Uterus (tissue), 4 donors: Measurements from ENCODE around the gene GALNT18. TPM values are rescaled to one million over a fixed set of nuclear protein-coding genes. Genes with fewer than 3 reads are reported as not detected.

ENCODE experiments used
- DNase-seq, 2 donors: peaks; one replicate each; pipeline ENCODE4 v3.0.0-alpha.2; 2019 to 2020
- H3K27ac ChIP-seq, 2 donors: fragments of 200-600 bp; sonication (generic); 1 replicate in 1 of 2; 2 replicates in 1 of 2; pipeline ENCODE4 v1.5.1; 2016 to 2018
- H3K27me3 ChIP-seq, 2 donors: fragments of 200-600 bp; sonication (generic); one replicate each; pipeline ENCODE4 v1.5.1; 2018 to 2019; ENCODE audit warnings: control low read depth in 1 of 2
- H3K36me3 ChIP-seq, 2 donors: fragments of 200-600 bp; sonication (generic); one replicate each; pipeline ENCODE4 v1.5.1; 2019; ENCODE audit warnings: control low read depth in 1 of 2
- H3K4me1 ChIP-seq, 2 donors: fragments of 200-600 bp; sonication (generic); one replicate each; pipeline ENCODE4 v1.5.1; 2018 to 2019; ENCODE audit warnings: control low read depth in 1 of 2
- H3K4me3 ChIP-seq, 2 donors: fragments of 200-600 bp; sonication (generic); 1 replicate in 1 of 2; 2 replicates in 1 of 2; pipeline ENCODE4 v1.5.1; 2018 to 2019; ENCODE audit warnings: mild to moderate bottlenecking in 1 of 2
- H3K9me3 ChIP-seq, 2 donors: fragments of 200-600 bp; sonication (generic); one replicate each; pipeline ENCODE4 v1.5.1; 2019; ENCODE audit warnings: control low read depth in 1 of 2
- POLR2A ChIP-seq, 2 donors: fragments of 450-650 bp; IDR thresholded peaks; one replicate each; pipeline ENCODE4 v1.6.1; 2016; ENCODE audit warnings: antibody characterized with exemption in 2 of 2, mild to moderate bottlenecking in 1 of 2, moderate library complexity in 1 of 2
- intact Hi-C: fragments of 100-400 bp; cut with DNase I; formaldehyde crosslinking; loops from one replicate; pipeline ENCODE4 v1.15.1; 2023; ENCODE audit warnings: low total_unique reads
- total RNA-seq, 4 donors: library from RNA; depleted of rRNA in 3 of 4; stranded (reverse); fragments of >200 nt in 3 of 4; gene quantifications; one replicate each; pipeline versions ENCODE4 v1.1.0 to v1.2.4, GENCODE V29; 2014 to 2023
- TF ChIP-seq, protein P1 (sequence below), 4 experiments: fragments of 200-600 bp in 2 of 4; fragments of 450-650 bp in 2 of 4; sonication (generic) in 2 of 4; IDR thresholded peaks; one replicate each; pipeline ENCODE4 v1.5.1; 2016 to 2019; ENCODE audit warnings: antibody characterized with exemption in 4 of 4, mild to moderate bottlenecking in 2 of 4, moderate library complexity in 1 of 4
- donor health status: DM: yes; HTN: yes; CAD: no.

Gene GALNT18
- total RNA-seq, 4 donors from 2014 or later: 21.4 to 35.1 (median 27.3) TPM

DNA sequence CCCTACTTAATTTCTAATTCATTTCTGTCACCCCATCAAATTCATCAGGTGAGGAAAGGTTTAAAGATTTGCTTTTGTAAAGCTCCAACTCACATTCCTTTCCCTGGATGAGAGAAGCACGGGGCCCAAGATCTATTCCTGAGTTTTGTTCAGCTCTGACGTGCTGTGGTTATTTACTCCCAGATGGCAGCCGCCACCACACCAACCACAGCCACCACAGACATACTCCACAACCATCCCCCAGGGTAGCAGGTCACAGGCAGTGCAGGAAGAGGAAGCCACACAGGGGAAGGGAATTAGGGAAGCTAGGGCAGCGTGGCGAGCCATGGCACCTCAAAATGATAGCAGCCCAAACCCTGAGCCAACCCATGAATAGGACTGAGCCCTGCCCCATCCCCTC lies 205.3 kb downstream of the GALNT18 start:
- no peak for DNase-seq
- no peak for TF ChIP-seq POLR2A (IDR thresholded peaks at IDR 0.05)
- TF ChIP-seq, protein P1, sequence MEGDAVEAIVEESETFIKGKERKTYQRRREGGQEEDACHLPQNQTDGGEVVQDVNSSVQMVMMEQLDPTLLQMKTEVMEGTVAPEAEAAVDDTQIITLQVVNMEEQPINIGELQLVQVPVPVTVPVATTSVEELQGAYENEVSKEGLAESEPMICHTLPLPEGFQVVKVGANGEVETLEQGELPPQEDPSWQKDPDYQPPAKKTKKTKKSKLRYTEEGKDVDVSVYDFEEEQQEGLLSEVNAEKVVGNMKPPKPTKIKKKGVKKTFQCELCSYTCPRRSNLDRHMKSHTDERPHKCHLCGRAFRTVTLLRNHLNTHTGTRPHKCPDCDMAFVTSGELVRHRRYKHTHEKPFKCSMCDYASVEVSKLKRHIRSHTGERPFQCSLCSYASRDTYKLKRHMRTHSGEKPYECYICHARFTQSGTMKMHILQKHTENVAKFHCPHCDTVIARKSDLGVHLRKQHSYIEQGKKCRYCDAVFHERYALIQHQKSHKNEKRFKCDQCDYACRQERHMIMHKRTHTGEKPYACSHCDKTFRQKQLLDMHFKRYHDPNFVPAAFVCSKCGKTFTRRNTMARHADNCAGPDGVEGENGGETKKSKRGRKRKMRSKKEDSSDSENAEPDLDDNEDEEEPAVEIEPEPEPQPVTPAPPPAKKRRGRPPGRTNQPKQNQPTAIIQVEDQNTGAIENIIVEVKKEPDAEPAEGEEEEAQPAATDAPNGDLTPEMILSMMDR (IDR thresholded peaks at IDR 0.05): no peak
- no peak overlapping the region for H3K4me3 ChIP-seq
- no peaks in the 10 kb centered on the region for H3K9me3 ChIP-seq
- no peaks in the 10 kb centered on the region for H3K36me3 ChIP-seq
- peak overlapping the region in 1 of 2 donors; percentile 14 for H3K27ac ChIP-seq
- no peaks in the 10 kb centered on the region for H3K4me1 ChIP-seq
- intact Hi-C loops: no loop called here
- no peaks in the 10 kb centered on the region for H3K27me3 ChIP-seq

DNA sequence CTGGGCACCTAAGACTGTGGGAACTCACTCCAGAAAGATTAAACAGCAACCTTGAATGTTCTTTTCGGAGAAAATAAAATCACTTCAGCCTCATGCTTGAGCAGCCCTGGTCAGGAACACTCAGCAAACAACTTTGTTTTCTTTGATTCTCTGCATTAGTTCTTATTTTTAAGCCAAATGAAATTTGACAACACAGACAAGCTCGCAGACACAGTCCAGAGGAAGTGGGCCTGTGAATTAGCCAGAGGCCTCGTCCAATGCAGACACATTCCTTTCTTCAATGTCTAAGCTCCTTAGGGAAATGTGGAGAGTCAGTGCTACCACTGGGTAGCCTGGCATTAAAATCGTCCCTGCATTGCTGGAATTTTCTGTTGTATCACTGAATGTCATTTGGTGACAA lies 205.9 kb downstream of the GALNT18 start:
- Histone ChIP-seq H3K9me3 (no peaks in the 10 kb centered on the region), H3K36me3 (no peaks in the 10 kb centered on the region), H3K4me1 (no peaks in the 10 kb centered on the region), H3K4me3 (no peak overlapping the region), H3K27ac (peak overlapping the region in 1 of 2 donors; percentile 14), H3K27me3 (no peaks in the 10 kb centered on the region)
- DNase-seq: no peak
- TF ChIP-seq, protein P1 (IDR thresholded peaks at IDR 0.05): no peak
- TF ChIP-seq POLR2A (IDR thresholded peaks at IDR 0.05): no peak
- intact Hi-C loops: no loop called here

DNA sequence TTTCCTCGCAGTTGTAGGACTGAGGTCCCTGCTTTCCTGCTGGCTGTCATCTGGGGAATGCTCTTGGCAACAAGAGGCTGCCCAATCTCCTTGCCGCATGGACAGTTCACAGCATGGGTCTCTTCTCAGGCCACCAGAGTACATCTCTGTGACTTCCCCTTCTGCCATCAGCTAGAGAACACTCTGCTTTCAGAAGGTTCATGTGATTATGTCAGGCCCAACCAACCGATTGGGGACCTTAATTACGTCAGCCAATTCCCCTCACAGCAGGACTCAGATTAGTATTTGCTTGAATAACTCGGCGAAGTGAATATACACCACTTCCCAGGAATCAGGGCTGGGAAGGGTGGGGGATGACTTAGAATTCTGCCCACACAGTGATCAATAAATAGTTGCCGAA lies 206.8 kb downstream of the GALNT18 start:
- TF ChIP-seq, protein P1 (IDR thresholded peaks at IDR 0.05): no peak
- TF ChIP-seq POLR2A (IDR thresholded peaks at IDR 0.05): no peak
- H3K36me3 ChIP-seq: no peaks in the 10 kb centered on the region
- intact Hi-C loops: no loop called here
- H3K9me3 ChIP-seq: no peaks in the 10 kb centered on the region
- H3K4me1 ChIP-seq: no peaks in the 10 kb centered on the region
- no peak overlapping the region for H3K27ac ChIP-seq
- no peaks in the 10 kb centered on the region for H3K27me3 ChIP-seq
- no peak for DNase-seq
- no peak overlapping the region for H3K4me3 ChIP-seq

DNA sequence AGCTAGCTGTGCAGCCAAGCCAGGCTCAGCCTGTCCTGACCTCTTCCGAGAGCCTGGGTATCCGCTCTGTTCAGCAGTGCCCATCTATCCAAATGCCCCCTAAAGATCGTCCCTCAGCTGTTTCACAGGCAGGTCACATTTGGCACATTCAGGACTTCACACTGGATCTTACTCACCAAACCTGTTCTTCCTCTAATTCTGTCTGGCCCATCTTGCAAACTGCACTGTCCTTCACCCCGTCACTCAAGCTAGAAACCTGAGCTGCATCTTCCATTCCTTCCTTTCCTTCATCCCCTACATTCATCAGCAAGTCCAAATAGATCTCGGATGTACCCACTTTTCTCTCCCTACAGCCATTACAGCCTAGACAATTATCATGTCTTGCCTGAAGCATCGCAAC lies 208.0 kb downstream of the GALNT18 start:
- no peak overlapping the region for H3K27ac ChIP-seq
- no peak overlapping the region for H3K4me3 ChIP-seq
- DNase-seq: no peak
- TF ChIP-seq, protein P1 (IDR thresholded peaks at IDR 0.05): no peak
- TF ChIP-seq POLR2A (IDR thresholded peaks at IDR 0.05): no peak
- H3K4me1 ChIP-seq: peaks cover 0 to 10% of the 10 kb centered on the region in 2 donors
- no peaks in the 10 kb centered on the region for H3K9me3 ChIP-seq
- H3K36me3 ChIP-seq: no peaks in the 10 kb centered on the region
- H3K27me3 ChIP-seq: no peaks in the 10 kb centered on the region
- intact Hi-C loops: no loop called here

DNA sequence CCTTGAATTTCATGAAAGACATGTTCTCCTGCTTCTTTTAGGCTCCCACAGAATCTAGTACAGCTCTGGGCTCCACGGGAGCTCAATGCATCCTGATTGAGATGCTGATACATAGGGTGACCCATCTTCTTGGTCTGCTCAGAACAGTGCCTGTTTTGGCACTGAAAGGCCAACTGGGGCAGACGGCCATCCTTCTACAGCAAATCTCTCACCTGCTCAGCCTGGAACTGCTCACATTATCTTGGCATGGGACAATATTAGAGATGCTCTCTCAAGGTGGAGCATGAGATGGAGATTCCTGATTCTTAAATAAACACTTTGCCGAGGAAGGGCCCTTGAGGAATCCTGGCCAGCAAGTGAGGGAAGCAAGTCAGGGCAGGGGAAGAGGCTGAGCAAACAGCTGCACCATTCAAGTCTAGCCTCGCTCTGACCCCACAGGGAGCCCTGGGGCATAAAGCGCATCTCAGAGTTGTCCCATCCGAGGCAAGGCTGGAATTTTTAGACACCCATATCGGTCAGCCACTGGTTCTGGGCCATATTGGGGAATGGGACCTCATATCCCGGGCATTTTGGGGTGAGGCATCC lies 210.3 kb downstream of the GALNT18 start:
- Histone ChIP-seq H3K4me1 (peaks cover 0 to 28% of the 10 kb centered on the region in 2 donors), H3K27ac (no peak overlapping the region), H3K36me3 (no peaks in the 10 kb centered on the region), H3K27me3 (no peaks in the 10 kb centered on the region), H3K4me3 (no peak overlapping the region), H3K9me3 (no peaks in the 10 kb centered on the region)
- DNase-seq: no peak
- TF ChIP-seq POLR2A (IDR thresholded peaks at IDR 0.05): no peak
- TF ChIP-seq, protein P1 (IDR thresholded peaks at IDR 0.05): no peak
- intact Hi-C loops: no loop called here
